GM18505 (cell line): Measurements from ENCODE around the gene AIF1L.

Experiments
- ATAC-seq: cut with Tn5 transposase; IDR thresholded peaks from one replicate; pipeline ENCODE4 v1.9.1; 2021; ENCODE audit not compliant: unreplicated experiment
- POLR2A ChIP-seq: IDR thresholded peaks from 4 replicates; pipeline ENCODE4 v1.6.1; 2011; ENCODE audit warnings: borderline replicate concordance; ENCODE audit not compliant: insufficient read depth, insufficient read length; ENCODE audit errors: extremely low read depth

The AIF1L gene

GRCh38 chr9:131084661-131085369 is 11.5 kb upstream of the AIF1L start:
- no peak for ATAC-seq
- TF ChIP-seq POLR2A: no peak

GRCh38 chr9:131085370-131086122 is 10.8 kb upstream of the AIF1L start:
- no peak for ATAC-seq
- no peak for TF ChIP-seq POLR2A

- no peak for ATAC-seq
- no peak for TF ChIP-seq POLR2A
Measured at GRCh38 chr9:131087354-131087893, 8.9 kb upstream of the AIF1L start.

- no peak for TF ChIP-seq POLR2A
- no peak for ATAC-seq
Measured at GRCh38 chr9:131090025-131090787, 6.1 kb upstream of the AIF1L start.

GRCh38 chr9:131091352-131091992 is 4.9 kb upstream of the AIF1L start:
- no peak for TF ChIP-seq POLR2A
- ATAC-seq: no peak

- no peak for ATAC-seq
- TF ChIP-seq POLR2A: no peak
Measured at GRCh38 chr9:131092030-131092429, 4.3 kb upstream of the AIF1L start.

GRCh38 chr9:131092548-131093440 is 3.5 kb upstream of the AIF1L start:
- no peak for ATAC-seq
- TF ChIP-seq POLR2A: no peak

GRCh38 chr9:131094015-131094414 is 2.3 kb upstream of the AIF1L start:
- no peak for TF ChIP-seq POLR2A
- ATAC-seq: no peak

GRCh38 chr9:131094622-131095021 is 1.7 kb upstream of the AIF1L start:
- ATAC-seq: no peak
- TF ChIP-seq POLR2A: no peak

GRCh38 chr9:131095666-131096268 is 564 bp upstream of the AIF1L start:
- TF ChIP-seq POLR2A: no peak
- no peak for ATAC-seq

- no peak for TF ChIP-seq POLR2A
- no peak for ATAC-seq
Measured at GRCh38 chr9:131097126-131097947, 1.0 kb downstream of the AIF1L start.
